ENCODE data around the gene CEACAM16.

The CEACAM16 gene

DNA sequence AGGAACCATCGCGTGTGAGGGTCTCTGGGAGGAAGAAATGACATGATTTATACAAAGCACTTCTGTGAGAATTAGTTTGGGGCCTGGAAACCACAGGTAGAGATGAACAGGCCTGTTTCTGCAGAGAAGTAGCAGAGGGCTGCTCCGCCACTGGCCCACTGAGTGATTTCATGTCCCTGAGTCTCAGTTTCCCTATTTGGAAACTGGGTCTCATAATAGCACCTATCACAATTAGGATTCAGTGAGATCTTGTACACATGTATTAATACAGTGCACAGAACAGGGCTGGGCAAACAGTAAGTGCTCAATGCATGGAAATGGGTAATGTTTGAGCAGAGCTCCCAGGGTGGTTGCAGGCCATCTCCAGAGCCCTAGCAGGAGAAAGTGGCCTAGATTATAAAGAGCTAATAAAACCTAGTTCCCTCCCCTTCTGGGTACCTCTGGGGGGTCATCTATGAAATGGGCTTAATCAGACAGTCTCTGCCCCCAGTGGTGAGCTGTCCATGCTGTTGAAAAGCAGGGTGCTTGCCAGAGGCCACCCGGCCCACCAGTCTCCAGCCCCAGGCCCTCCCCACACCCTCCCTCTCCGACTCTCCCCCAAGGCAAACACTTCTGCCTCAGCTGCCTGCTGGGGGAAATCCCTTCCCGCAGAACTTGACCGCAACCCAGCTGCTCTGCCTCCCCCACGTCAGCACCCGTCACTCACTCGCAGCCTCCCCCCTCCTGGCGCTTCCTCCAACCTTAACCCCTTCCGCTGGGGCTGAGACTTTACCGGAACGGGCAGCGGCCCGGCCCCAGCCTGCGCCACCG is 54.1 kb downstream of the CEACAM16 start:
- peak overlapping the region; percentile 52 for H3K4me3 ChIP-seq (ENCODE audit: low read depth, low read length)
- TF ChIP-seq, protein P1, sequence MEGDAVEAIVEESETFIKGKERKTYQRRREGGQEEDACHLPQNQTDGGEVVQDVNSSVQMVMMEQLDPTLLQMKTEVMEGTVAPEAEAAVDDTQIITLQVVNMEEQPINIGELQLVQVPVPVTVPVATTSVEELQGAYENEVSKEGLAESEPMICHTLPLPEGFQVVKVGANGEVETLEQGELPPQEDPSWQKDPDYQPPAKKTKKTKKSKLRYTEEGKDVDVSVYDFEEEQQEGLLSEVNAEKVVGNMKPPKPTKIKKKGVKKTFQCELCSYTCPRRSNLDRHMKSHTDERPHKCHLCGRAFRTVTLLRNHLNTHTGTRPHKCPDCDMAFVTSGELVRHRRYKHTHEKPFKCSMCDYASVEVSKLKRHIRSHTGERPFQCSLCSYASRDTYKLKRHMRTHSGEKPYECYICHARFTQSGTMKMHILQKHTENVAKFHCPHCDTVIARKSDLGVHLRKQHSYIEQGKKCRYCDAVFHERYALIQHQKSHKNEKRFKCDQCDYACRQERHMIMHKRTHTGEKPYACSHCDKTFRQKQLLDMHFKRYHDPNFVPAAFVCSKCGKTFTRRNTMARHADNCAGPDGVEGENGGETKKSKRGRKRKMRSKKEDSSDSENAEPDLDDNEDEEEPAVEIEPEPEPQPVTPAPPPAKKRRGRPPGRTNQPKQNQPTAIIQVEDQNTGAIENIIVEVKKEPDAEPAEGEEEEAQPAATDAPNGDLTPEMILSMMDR (conservative IDR thresholded peaks at IDR 0.05; ENCODE audit: low read depth, low read length), result peak; percentile 30
- DNase-seq (ENCODE audit: low read depth), result peak; percentile 99

DNA sequence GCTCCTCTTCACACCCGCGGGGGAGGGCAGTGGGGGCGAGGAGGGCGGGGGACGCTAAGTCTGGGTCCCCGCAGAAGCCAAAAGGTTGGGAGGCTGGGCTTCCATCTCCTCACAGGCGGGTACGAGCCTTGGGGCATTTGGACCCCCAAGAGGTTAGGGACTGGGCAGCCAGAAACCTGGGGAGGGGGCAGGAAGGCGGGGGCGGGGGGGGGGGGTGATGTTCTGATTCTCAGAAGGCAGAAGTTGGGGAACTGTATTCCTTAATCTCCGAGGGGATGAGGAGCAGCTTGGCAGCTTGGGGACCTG is 54.6 kb downstream of the CEACAM16 start:
- TF ChIP-seq, protein P1 (conservative IDR thresholded peaks at IDR 0.05; ENCODE audit: low read depth, low read length), result no peak
- DNase-seq (ENCODE audit: low read depth), result no peak
- peak overlapping the region; percentile 52 for H3K4me3 ChIP-seq (ENCODE audit: low read depth, low read length)

DNA sequence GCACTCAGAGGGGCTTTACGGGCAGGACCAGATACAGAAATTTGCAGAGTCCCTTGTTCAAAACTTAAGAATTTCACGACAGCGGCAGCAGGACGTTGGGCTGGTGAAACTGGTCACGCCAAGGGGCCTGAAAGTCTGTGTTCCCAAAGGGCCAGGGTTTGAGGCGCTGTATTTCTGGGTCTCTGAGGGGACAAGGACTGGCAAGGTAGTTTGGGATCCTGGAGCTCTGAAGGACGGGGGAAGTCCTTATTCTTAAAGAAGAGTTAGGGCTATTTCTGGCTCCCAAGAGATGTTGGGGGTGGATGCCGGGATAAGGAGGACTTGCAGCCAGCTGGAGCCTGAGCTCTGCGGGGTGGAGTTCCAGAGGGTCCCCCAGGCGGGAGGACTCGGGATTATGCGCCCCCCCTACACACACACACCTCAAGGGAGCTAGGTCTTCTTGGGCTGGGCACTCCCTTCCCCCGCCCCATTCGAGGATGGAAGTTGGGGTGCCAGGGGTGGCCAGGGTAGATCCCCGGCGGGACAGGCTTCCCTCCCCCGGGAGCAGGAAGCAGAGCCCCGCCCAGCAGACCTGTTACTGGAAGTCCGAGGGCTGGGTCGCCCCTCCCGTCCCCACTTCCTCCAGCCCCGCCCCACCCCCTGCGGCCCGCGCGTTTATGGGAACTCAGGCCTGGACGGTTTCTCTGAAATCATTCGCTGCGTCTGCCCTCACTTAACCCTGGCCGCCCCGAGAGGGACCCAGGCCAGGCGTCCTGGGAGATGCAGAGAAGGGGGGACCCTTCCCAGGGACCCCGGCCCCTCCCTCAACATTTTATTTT is 55.2 kb downstream of the CEACAM16 start:
- TF ChIP-seq, protein P1 (conservative IDR thresholded peaks at IDR 0.05; ENCODE audit: low read depth, low read length), result no peak
- H3K4me3 ChIP-seq (ENCODE audit: low read depth, low read length), result peak overlapping the region; percentile 52
- peak; percentile 90 for DNase-seq (ENCODE audit: low read depth)

DNA sequence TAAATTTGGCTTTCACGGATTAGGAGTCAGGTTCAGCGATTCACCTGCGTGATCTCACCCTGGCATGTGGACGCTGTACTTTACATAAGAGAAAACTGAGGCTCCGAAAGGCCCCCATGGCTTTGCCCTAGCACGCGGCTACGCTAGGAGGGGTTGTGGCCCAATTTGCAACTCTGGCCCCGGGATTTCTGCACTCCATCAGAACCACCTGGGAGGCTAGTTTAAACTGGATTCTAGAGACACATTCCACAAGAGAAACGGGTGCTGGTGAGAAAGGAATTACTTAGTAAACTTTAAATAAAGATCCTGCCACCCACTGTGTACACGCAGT is 55.8 kb downstream of the CEACAM16 start:
- TF ChIP-seq, protein P1 (conservative IDR thresholded peaks at IDR 0.05; ENCODE audit: low read depth, low read length), result no peak
- no peak for DNase-seq (ENCODE audit: low read depth)
- peak overlapping the region; percentile 16 for H3K4me3 ChIP-seq (ENCODE audit: low read depth, low read length)

DNA sequence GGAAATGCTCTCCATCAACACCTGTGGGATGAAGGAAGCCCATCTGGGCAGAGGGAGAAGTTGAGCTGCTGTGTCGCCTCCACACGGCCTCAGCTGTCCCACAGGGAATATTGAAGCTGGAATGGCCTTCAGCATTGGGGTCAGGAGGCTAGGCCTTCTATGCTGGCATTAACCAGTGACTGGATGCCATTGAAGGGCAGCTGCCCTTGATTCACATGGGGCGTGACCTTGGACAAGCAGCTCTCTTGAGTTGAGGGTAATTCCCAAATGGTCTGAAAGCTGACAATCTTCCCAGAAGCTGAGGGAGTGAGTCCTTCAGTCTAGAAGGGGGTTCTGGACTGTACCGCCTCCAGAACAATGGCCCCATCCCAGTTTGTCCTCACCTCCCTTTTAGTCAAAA is 56.3 kb downstream of the CEACAM16 start:
- no peak overlapping the region for H3K4me3 ChIP-seq (ENCODE audit: low read depth, low read length)
- DNase-seq (ENCODE audit: low read depth), result no peak
- TF ChIP-seq, protein P1 (conservative IDR thresholded peaks at IDR 0.05; ENCODE audit: low read depth, low read length), result no peak

DNA sequence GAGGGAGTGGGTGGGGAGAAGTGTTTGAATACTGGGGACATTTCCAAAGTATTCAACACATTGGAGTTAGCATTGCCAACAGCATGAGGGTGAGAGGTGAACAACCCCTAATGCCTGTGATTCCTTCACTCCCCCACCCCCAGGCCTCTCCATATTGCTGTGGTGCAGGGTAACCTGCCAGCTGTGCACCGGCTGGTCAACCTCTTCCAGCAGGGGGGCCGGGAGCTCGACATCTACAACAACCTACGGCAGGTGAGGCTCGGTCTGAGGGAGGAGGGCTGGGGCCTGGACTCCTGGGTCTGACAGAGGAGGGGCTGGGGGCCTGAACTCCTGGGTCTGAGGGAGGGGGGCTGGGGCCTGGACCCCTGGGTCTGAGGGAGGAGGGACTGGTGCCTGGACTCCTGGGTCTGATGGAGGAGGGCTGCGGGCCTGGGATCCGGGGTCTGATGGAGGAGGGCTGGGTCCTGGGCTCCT is 57.2 kb downstream of the CEACAM16 start:
- H3K4me3 ChIP-seq (ENCODE audit: low read depth, low read length), result no peak overlapping the region
- no peak for DNase-seq (ENCODE audit: low read depth)
- TF ChIP-seq, protein P1 (conservative IDR thresholded peaks at IDR 0.05; ENCODE audit: low read depth, low read length), result no peak

All from choroid plexus epithelial cell (primary cell).